Fibroblast of lung (primary cell): Measurements from ENCODE around the gene TCFL5.

Experiments
- CTCF ChIP-seq, 2 donors: IDR thresholded peaks in 1 of 2; conservative IDR thresholded peaks in 1 of 2; 1 replicate in 1 of 2; 2 replicates in 1 of 2; pipeline ENCODE4 v1.5.1; 2011 to 2012; ENCODE audit warnings: low read length in 2 of 2, control low read depth in 1 of 2, inconsistent platforms in 1 of 2, low read depth in 1 of 2, mild to moderate bottlenecking in 1 of 2
- EZH2 ChIP-seq: IDR thresholded peaks from 2 replicates; pipeline ENCODE4 v1.5.1; 2012; ENCODE audit warnings: low read length, control low read depth, mild to moderate bottlenecking; ENCODE audit errors: missing control alignments

GRCh38 chr20:62882426-62882825 is 20.8 kb upstream of the TCFL5 start:
- TF ChIP-seq CTCF (conservative IDR thresholded peaks at IDR 0.05 in 1 of 2, IDR thresholded peaks at IDR 0.05 in 1 of 2; ENCODE audit: low read depth in 1 of 2, low read length in 2 of 2) (no peak), EZH2 (no peak)
